SKM-1 (cell line): ENCODE data around the gene SLC26A6.

Source experiments
- DNase-seq: peaks from one replicate; lab custom pipeline; 2025; ENCODE audit not compliant: unreplicated experiment; lab: John Stamatoyannopoulos, UW

Gene SLC26A6

DNA sequence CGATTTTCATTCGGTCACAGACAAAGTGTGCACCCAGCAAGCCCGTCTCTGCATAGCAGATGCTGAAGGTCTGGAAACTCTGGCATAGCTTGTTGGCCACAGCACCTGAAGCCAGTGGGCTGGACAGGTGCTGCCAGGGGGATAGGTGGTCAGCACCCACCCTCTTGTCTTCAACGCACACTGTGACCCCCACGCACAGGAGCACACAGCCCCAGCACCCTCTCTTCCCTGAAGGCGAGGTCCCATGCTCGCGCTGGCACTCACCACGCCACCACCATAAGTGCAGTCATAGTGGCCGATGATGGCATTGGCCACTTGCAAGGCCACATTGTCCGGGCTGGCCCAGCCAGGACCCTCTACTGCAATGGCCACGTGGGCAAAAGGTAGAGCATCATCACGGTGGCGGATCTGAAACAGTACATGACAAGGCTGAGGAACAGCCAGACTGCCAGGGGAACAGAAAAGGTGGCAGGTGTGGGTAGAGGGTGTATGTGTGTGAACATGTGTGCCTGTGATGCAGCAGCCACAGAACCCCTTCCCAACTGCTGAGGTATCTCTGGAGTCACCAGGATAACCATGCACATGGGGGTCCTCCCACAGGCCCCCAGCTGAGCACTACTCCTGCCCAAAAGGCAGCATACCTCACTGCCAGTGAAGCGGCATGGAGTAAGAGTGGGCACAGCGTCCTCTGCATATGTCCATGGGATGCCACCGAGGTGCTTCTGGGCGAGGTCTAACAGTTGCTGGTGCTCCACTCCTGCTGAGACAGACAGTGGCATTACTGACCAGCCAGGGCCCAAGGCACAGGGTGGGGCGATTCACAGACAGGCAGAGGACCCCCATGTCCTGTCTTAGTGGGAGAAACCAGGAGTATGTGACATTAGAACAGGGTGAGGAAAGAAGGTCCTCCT lies 34.3 kb downstream of the SLC26A6 start:
- no peak for DNase-seq

DNA sequence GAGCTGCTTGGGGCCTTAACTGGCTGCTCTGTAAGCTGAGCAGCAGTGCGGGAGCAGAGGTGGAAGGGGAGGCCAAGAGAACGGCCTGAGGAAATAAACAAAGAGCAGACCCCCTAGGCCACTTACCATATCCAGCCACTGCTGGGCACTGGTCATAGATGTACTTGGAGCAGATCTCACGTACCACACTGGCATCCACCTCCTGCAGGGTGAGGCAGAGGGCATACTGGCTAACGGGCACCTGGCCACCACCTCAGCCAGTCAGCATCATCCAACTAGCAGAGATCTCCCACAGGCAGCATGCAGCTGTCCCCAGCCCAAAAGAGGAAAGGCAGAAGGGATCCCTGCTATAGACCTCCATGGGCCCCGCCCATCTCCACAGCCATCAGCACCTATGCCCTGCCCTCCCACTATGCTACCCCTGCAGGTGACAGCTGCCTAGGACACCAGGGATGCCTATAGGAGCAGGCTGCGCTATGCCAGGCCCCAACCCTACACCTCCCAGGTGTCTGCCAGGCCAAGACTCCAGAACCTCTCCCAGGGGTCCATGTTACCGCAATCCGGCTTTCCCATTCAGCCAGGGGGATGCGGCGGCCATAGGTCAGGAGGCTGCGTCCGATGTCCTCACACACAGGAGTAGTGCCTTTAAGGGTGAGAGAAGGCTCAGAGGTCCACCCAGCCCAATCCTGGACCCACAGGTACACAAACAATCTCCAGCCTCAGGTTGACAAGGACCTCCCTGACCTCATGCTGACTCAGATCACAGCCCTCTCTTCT lies 35.6 kb downstream of the SLC26A6 start:
- DNase-seq, result no peak

DNA sequence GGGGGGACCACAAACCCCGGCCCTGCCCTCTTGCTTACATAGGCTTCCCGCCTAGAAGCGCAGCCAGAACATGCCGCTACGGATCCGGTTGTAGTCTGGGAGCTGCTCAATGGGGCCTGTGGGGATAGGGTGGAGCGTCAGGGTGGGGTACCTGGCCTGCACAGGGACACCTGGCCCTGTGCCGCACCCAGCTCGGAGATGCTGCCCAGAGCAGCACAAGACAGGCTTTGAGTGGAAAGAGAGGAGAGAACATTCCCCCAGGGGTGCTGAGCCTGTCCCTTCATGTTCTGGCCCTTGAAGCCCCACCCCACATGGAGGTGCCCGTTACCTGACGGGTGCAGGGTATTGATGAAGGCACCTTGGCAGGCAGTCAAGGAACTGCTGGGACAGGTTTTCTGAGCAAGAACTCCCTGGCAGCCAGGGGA lies 36.2 kb downstream of the SLC26A6 start:
- no peak for DNase-seq

DNA sequence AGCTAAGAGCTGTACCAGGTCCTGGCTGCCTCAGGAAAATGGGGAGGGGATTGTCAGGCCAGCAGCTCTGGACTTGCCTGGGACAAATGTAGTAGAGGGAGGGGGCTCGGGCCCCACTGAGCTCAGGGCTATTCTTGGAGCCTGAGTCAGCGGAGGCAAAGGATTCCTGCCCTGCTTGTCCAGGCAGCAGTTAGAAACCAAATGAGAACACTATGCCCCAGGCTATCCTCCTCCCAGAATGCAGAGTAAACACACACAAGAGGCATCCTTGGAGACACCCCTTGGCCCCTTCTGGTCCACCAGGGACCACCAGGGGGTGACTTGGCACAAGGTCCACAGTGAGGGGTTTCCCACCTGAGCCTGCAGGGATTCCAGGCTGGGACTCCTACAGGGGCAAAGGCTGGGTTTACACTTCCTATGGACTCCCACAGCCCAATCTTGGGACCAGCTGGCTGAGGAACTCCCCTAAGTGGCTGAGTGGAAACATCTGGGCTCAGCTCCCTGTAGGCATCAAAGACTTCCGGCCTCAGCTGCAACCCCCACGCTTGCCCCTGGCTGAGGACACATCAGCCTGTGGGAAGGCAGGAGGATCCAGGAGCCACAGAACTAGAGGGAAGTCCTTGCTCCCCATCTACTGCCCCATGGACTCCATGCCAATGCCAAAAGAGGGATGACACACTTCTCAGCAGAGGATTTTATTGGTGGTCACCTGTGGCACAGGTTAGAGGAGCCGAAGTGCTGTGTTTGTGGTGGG lies 36.8 kb downstream of the SLC26A6 start:
- no peak for DNase-seq

DNA sequence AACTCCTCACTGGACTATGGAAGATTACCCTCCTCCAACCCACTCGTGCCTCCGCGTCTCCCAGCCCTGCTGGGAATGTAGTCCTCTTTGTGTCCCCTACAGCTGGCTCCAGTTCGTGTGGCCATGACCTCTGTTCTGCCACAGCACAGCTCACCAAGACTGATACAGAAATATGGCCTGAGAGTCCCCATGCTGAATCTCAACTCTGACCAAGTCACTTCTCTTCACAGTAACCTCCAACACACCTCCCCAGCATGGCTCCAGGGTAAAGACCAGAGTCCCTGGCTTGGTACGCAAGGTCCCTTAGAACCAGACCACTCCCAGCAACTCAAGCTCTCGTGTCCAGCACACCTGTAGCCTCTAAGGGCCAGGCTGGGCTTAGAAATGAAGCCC lies 37.9 kb downstream of the SLC26A6 start:
- no peak for DNase-seq

DNA sequence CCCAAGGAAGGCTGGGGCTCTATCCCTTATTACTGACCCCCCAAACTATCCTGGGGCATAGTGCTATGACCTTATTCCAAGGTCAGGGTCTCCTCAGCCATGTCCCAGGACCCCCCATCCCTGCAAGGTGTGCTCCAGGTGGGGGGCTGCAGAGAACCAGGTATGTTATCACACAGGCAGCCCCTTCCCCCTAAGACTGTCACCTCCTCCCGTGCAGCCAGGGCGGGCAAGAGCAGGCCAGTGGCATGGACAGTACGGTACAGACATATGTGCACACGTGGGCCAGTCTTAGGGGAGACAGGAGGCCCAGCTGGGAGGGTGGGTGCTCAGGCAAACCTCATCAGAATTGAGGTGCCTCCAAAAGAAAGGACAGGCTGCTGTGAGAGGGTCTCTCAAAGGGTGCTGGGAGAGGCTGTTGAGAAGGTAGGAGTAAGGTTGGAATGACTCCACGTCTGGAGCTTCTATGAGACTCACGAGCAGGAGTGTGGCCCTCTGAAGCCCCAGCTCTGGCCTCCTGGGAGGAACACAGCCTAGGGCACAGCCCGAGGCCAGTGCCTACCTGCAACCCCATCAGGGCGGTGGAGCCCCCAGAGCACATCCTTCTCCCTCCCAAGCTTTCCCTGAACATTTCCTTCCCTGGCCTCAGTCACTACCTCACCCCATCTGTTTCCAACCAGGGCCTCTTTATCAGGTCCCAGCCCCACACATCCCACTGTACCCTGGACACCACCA lies 38.4 kb downstream of the SLC26A6 start:
- DNase-seq, result no peak

DNA sequence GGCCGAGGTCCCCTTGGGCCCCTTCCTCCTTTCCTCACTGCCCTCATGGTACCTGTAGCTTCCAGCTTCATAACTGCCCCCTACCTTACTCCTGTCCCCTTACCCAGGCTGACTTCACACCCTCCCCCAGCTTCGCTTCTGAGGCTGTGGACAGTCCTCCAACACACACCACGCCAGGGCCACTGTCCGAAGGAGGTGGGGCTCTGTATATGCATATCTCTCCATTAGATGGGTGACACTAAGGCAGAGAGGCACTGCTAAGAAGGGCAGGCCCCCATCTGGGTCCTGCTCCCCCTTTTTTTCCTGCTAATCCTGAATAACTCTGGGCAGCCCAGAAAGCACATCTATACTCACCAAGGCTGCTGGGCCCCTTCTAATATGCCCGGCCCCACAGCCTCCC lies 39.1 kb downstream of the SLC26A6 start:
- DNase-seq, result no peak

DNA sequence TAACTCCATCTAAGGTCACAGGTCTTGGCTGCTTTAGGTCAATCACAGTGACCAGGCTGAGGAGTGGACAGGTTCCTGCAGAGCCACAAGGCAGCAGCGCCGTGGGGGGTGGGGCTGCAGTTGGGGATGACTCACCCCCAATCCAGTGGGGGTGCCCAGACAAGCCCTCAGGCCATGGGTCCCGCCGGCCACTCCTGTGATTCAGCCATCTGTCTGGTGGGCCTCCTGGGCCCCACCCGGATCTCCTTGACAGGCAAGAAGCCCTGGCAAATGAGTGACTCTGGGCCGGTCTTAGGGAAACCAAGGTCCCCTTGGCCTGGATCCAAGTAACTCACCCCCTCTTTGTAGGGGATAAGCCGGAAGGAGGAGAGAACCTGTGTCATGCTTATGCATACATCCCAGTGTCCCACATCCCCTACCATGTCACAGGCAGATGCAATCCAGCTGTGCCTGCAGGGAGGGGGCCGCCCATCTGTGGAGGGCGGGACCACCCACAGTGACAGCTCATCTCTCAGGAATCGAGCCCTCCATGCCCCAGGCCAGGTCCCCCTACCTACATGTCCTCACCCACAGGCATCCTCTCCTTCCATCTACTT lies 39.6 kb downstream of the SLC26A6 start:
- DNase-seq, result no peak

DNA sequence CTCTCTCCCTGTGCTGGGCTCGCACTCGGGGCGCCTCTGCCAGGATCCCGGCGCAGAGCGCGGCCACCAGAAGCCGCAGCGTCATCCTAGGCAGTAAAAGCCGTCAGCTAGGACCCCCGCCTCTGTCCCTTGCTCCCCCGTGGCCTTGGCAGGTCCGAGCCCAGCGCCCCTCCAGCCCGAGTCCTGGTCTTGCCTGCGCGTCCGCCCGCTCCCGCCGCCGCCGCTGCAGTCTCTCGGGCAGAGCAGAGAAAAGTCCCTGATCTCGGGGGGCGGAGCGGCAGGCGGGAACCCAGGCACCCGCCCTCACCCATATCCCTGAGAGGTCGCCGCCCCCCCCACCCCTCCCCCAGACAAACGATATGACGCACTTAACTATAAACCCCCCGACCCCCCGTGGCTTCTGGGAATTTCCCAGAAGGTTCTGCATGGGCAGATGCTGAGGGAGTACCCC lies 40.2 kb downstream of the SLC26A6 start, which contains the start of gene COL7A1:
Gene COL7A1, minus strand, starts transcription at position 255 of the 451 bp plus-strand sequence. Its CDS starts 170 bp downstream, at position 85.
- no peak for DNase-seq

DNA sequence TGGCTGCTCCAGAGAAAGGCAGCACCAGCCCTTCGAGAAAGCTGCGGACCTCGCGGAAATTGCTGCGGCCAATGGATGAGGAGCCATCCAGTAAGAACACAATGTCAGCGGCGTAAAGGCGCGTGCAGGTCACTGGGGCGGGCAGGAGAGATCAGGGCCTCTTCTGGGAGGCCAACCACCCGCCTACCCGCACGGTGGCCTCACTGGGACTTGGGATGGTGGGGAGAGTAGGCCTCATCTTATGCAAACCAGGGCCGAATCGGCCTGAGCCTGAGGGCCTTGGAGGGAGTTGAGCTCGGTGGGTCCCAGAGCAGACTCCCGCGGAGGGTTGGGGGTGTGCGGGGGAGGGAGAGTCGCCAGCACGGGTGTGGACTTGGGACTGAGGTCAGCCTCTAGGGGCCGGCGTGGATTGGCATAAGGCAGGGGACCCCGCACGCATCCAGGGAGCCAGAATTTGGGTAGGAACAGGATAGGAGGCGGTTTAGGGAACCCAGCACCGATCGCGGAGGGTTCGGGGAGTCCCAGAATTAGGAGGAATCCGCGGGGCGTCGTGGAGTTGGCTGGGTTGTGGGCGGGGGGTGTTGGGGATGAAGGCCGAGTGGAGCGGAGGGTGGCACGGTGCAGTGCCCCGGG lies 40.7 kb downstream of the SLC26A6 start:
- DNase-seq, result no peak

DNA sequence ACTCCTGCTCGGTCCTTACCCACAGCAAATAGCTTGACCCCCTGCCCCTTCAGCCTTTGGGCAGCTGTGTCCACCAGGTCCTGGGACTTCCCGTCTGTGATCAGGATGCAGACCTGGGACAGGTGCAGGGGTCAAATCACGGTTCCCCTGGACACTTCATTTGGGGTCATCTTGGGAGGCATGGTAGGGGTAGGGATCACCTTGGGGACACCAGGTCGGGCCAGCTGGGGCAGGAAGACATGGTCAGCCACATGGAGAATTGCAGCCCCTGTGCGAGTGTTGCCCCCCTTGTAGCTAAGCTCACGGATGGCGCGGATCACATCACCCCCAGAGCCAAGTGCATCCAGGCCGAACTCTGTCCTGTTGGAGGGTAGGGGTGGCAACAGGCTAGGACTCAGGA lies 41.9 kb downstream of the SLC26A6 start:
- DNase-seq, result no peak

DNA sequence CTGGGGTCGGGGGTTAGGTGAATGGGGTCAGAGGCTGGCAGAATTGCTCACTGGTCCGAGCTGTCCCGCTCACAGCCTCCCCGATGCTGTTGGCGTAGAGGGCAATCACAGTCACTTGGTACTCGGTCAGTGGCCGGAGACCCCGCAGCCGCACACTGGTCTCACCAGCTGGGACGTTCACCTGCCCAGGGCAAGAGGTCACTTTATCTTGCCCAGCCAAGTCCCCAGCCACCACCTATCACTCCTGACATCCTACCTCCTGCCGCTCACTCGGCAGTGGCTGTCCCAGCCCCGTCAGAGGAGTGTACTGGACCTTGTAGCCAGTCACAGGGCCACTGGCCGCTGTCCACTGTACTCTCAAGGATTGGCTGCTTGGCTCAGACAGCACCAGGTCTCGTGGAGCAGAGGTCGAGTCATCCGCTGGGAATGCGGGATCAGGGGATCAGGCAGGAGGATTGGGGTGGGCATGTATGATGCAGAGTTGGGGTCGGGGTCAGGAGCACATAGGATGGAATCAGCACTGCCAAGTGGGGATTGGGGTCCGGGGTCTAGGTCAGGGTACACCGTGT lies 42.7 kb downstream of the SLC26A6 start:
- DNase-seq, result no peak

DNA sequence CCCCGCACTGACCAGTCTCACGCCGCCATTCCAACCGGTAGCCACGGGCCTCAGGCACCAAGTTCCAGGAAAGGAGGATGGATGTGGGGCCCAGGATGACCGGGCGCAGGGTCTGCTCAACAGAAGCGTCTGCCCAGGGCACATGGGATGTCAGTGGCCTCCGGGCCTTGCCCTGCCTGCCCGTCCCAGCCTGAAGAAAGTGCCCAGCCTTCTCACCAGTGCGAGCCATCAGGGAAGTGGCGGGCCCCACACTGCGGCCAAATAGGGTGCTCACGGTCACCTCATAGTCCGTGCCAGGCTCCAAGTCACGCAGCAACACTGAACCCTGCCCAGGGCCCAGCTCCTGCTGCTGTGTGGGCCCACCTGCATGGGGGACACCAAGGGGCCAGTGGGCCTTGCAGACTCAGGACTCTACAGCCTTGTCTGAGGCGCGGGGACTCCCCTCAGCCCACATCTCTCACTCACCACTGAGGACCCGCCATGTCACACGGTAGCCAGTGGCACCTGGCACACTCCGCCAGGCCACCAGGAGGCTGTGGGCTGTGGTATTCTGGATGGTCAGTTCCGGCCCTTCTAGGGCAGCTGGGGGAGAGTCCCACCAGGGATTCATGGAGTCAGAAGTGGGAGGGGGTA lies 43.3 kb downstream of the SLC26A6 start:
- DNase-seq, result no peak

DNA sequence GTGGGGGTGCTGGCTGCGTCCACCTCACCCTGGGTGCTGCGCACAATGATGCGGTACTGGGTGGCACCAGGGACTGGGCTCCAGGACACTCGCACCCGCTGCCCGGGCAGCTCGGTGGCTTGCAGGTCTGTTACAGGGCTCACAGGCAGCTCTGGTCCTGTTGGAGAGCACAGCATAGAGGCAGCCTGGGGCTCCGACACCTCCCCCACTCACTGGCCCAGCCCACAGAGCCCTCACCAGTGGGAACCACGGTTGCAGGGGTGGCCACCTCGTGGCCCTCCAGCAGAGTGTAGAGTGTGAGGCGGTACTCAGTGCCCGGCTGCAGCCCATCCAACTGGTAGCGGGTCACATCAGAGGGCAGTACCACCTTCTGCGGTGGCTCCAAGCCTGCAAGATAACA lies 43.8 kb downstream of the SLC26A6 start:
- DNase-seq, result no peak

DNA sequence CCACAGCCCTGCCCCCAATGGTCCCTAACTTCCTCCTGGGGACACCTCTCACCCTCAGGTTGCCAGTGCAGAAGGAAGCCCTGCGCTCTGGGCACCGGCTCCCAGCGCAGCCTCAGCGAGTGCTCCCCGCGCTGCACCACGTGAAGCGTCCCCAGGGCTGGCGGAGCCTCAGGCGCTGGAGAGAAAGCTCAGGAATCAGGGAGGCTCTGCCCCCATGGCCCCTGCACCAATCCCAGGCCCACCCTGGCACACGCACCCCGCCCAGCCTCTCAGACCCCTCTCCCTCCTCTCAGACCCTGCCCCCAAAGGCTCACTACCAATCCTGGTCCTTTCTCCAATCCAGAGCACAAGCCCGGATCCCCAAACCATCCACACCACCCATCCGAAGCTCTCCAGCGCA lies 47.0 kb downstream of the SLC26A6 start:
- no peak for DNase-seq

DNA sequence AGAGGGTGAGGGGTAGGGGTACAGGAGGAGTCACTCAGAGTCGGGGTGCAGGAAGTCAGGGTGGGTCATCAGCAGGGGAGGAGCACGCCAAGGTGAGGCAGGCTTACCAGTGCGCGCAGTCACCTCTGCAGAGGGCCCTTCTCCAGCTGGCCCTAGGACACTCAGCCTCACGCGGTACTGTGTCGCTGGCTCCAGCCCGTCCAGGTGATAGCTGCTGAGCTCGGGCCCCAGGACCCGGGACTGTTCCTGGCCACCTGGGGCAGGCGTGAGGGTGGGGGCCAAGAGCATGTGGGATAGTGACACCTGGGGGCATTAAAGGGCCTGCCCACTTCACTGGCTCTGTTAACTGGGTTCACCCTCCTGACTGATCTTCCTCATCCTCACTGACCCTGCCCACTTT lies 47.6 kb downstream of the SLC26A6 start:
- DNase-seq, result no peak

DNA sequence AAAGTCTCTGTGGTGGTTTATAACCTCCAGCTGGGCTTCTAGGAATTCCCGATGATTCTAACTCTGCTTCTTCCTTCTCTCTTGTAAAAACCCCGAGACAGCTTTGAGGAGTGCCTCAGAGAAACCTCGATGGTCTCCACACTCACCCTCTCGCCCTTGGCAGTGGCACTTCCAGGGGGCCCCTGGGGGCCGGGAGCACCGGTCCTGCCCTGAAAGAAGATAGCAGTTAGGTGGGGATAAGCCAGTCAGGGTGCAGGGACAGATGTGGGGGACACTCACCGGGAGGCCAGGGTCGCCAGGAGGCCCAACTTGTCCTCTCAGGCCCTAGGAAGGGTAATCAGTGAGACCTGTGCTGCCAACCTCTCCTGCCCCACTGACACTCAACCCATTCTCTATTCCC lies 49.9 kb downstream of the SLC26A6 start:
- DNase-seq, result no peak

DNA sequence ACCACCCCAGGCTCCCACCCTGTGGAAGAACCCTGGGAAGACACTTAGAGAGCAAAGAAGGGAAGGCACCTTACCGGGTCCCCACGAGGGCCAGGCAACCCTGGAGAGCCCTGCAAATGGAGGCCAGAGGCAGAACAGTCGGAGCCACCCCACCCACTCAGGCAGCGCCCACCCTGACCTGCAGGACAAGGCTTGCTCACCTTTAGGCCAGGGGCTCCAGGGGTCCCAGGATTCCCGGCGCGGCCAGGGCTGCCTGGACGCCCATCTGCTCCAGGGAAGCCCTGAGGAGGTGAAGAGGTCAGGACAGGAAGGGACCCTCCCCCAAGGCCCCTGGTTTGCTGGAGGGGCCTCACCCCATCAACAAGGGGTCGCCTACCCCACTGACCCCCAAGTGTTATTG lies 50.4 kb downstream of the SLC26A6 start:
- no peak for DNase-seq
